Measurements from ENCODE around the gene TCN1. TPM values are rescaled to one million over a fixed set of nuclear protein-coding genes. Genes with fewer than 3 reads are reported as not detected.

The TCN1 gene
- total and polyA plus RNA-seq, 9 of the 15 experiments (the other 6 are each of a cell fraction or from before 2014, with no cell fraction given): 0.63 to 25.9 (median 8.0) TPM

DNA sequence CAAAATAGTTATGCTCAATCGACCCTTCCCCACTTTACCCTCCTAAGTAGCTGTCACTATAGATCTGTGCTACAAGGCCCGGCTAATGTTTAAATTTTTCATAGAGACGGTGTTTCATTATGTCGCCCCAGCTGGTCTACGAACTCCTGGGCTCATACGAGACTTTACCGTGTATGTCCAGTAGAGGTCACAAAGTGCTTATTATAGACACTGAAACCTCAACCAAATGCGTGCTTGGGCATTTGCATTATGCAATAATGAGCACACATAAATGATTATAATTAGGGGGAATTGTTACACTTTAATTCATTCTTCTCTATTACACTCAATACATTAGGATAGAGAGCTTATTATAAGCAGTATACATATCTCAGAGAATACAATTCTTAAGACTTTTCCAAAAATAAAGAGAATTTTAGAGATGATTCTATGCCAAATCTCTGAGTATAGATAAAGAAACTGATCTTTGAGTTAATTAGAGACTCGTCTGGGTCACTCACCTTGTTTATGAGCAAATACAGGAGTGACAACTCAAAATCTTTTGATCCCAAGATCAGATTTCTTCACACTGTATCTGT lies 43.2 kb downstream of the TCN1 start (continued):
- TF ChIP-seq, protein P1, sequence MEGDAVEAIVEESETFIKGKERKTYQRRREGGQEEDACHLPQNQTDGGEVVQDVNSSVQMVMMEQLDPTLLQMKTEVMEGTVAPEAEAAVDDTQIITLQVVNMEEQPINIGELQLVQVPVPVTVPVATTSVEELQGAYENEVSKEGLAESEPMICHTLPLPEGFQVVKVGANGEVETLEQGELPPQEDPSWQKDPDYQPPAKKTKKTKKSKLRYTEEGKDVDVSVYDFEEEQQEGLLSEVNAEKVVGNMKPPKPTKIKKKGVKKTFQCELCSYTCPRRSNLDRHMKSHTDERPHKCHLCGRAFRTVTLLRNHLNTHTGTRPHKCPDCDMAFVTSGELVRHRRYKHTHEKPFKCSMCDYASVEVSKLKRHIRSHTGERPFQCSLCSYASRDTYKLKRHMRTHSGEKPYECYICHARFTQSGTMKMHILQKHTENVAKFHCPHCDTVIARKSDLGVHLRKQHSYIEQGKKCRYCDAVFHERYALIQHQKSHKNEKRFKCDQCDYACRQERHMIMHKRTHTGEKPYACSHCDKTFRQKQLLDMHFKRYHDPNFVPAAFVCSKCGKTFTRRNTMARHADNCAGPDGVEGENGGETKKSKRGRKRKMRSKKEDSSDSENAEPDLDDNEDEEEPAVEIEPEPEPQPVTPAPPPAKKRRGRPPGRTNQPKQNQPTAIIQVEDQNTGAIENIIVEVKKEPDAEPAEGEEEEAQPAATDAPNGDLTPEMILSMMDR (IDR thresholded peaks at IDR 0.05 in 2 of 3, conservative IDR thresholded peaks at IDR 0.05 in 1 of 3; ENCODE audit: insufficient read depth in 2 of 3, low read depth in 1 of 3, low read length in 3 of 3): peak; percentile 78 to 87 (median 81)
- TF ChIP-seq SPI1 (IDR thresholded peaks at IDR 0.05; ENCODE audit: borderline replicate concordance, low read depth, low read length) (no peak), YY1 (IDR thresholded peaks at IDR 0.05; ENCODE audit: borderline replicate concordance in 1 of 3, control insufficient read depth in 1 of 3, extremely low read depth in 1 of 3, insufficient read depth in 3 of 3, insufficient read length in 1 of 3, insufficient replicate concordance in 2 of 3, low read depth in 1 of 3, low read length in 2 of 3) (no peak), PTBP1 (IDR thresholded peaks at IDR 0.05; ENCODE audit: low read depth, low read length) (no peak), ARNT (IDR thresholded peaks at IDR 0.05) (0 out of 4 replicates have a peak, but pooled peaks of 1 of the 2 experiments have one; percentile 29), CSDE1 (IDR thresholded peaks at IDR 0.05) (no peak), ETV1 (tag; conservative IDR thresholded peaks at IDR 0.05; ENCODE audit: low read depth) (0 out of 2 replicates have a peak, but pooled peaks have one; percentile 6)
- TF ChIP-seq, protein P2, sequence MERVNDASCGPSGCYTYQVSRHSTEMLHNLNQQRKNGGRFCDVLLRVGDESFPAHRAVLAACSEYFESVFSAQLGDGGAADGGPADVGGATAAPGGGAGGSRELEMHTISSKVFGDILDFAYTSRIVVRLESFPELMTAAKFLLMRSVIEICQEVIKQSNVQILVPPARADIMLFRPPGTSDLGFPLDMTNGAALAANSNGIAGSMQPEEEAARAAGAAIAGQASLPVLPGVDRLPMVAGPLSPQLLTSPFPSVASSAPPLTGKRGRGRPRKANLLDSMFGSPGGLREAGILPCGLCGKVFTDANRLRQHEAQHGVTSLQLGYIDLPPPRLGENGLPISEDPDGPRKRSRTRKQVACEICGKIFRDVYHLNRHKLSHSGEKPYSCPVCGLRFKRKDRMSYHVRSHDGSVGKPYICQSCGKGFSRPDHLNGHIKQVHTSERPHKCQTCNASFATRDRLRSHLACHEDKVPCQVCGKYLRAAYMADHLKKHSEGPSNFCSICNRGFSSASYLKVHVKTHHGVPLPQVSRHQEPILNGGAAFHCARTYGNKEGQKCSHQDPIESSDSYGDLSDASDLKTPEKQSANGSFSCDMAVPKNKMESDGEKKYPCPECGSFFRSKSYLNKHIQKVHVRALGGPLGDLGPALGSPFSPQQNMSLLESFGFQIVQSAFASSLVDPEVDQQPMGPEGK (CRISPR knock-in tag; IDR thresholded peaks at IDR 0.05; ENCODE audit: borderline replicate concordance): no peak
- TF ChIP-seq, protein P3, sequence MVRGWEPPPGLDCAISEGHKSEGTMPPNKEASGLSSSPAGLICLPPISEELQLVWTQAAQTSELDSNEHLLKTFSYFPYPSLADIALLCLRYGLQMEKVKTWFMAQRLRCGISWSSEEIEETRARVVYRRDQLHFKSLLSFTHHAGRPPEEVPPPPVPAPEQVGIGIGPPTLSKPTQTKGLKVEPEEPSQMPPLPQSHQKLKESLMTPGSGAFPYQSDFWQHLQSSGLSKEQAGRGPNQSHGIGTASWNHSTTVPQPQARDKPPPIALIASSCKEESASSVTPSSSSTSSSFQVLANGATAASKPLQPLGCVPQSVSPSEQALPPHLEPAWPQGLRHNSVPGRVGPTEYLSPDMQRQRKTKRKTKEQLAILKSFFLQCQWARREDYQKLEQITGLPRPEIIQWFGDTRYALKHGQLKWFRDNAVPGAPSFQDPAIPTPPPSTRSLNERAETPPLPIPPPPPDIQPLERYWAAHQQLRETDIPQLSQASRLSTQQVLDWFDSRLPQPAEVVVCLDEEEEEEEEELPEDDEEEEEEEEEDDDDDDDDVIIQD (CRISPR knock-in tag; IDR thresholded peaks at IDR 0.05): no peak
- TF ChIP-seq, protein P4, sequence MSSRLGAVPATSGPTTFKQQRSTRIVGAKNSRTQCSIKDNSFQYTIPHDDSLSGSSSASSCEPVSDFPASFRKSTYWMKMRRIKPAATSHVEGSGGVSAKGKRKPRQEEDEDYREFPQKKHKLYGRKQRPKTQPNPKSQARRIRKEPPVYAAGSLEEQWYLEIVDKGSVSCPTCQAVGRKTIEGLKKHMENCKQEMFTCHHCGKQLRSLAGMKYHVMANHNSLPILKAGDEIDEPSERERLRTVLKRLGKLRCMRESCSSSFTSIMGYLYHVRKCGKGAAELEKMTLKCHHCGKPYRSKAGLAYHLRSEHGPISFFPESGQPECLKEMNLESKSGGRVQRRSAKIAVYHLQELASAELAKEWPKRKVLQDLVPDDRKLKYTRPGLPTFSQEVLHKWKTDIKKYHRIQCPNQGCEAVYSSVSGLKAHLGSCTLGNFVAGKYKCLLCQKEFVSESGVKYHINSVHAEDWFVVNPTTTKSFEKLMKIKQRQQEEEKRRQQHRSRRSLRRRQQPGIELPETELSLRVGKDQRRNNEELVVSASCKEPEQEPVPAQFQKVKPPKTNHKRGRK (tag; IDR thresholded peaks at IDR 0.05): no peak

Data from K562 (cell line).